ENCODE results near the gene PDZD2. TPM values are rescaled to one million over a fixed set of nuclear protein-coding genes. Genes with fewer than 3 reads are reported as not detected.
"Not testable (repeated sequence)": the region's sequence is repeated elsewhere in the genome, so short reads cannot be mapped to it uniquely, and the experiment has no call there.

The PDZD2 gene
- total RNA-seq, 3 donors from 2014 or later (not counting 1 experiment from before 2014, with no cell fraction given), result 0.50 to 1.3 (median 0.66) TPM

DNA sequence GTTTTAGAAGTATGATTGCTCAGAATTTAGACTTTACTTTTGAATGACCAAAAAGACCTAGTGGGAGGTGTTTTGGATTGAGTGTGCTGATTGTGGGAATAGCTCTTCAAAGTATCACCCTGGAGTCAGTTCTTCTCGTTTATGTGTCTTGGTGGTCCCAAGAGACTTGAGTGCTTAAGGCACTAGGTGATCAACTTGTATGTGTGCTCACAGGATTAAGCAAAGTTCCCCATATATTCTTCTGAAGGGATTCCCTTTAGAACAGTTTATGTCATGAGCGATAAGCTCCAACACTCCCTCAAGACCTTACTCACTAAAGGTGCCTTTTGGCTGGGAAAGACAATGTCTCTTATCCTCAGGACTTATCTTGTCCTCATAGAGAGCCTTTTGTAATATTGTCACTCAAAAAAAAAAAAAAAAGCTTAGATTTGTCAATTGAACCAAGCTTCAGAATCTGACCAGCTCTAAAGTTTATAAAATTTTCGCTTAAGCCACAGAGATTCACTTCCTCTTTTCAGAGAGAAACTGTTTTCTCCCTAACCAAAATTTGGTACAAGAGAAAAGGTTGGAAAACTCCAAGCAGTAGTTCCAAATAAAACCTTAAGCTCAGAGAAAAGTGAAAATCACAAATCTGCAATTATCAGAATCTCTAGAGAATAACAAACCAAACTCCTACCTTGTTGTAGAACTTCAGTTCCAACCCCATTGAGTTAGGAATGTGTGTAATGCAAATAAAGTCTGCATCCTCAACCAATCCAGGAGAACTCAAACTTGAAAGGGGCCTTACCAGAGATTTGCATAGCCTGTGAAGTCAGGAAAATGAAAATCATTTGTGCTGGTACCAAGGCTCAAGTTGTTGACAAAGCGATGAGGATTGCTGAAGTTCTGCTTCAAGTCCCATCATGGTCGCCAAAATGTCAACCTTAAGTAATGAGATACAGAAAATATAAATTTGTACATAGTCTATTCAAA is 40.0 kb upstream of the PDZD2 start:
- Mint-ChIP-seq H3K4me3 (no peak overlapping the region), H3K4me1 (no peaks in the 10 kb centered on the region), H3K27me3 (ENCODE audit: low read depth in 2 of 2) (peaks cover 0 to 2% of the 10 kb centered on the region in 2 donors), H3K27ac (no peak overlapping the region), H3K36me3 (no peaks in the 10 kb centered on the region), H3K9me3 (no peaks in the 10 kb centered on the region)
- TF ChIP-seq, protein P1, sequence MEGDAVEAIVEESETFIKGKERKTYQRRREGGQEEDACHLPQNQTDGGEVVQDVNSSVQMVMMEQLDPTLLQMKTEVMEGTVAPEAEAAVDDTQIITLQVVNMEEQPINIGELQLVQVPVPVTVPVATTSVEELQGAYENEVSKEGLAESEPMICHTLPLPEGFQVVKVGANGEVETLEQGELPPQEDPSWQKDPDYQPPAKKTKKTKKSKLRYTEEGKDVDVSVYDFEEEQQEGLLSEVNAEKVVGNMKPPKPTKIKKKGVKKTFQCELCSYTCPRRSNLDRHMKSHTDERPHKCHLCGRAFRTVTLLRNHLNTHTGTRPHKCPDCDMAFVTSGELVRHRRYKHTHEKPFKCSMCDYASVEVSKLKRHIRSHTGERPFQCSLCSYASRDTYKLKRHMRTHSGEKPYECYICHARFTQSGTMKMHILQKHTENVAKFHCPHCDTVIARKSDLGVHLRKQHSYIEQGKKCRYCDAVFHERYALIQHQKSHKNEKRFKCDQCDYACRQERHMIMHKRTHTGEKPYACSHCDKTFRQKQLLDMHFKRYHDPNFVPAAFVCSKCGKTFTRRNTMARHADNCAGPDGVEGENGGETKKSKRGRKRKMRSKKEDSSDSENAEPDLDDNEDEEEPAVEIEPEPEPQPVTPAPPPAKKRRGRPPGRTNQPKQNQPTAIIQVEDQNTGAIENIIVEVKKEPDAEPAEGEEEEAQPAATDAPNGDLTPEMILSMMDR (IDR thresholded peaks at IDR 0.05), result no peak
- H3K4me3 ChIP-seq (ENCODE audit: low read length), result no peak overlapping the region
- H3K9me3 ChIP-seq (ENCODE audit: control insufficient read depth, insufficient read depth, low read length), result no peaks in the 10 kb centered on the region
- ATAC-seq (no peak), DNase-seq (no peak)
- no peaks in the 10 kb centered on the region for H3K27me3 ChIP-seq (ENCODE audit: control insufficient read depth, insufficient read depth, low read length)
- intact Hi-C loops (cut with micrococcal nuclease), result no loop called here
- WGBS (ENCODE audit: insufficient coverage), result 61% methylated on average over 5 of the region's 5 CpGs
- H3K36me3 ChIP-seq (ENCODE audit: control insufficient read depth, insufficient read depth, low read length), result no peaks in the 10 kb centered on the region
- no peaks in the 10 kb centered on the region for H3K4me1 ChIP-seq (ENCODE audit: control insufficient read depth, insufficient read depth, low read length)
- H3K27ac ChIP-seq (ENCODE audit: low read length), result no peak overlapping the region

DNA sequence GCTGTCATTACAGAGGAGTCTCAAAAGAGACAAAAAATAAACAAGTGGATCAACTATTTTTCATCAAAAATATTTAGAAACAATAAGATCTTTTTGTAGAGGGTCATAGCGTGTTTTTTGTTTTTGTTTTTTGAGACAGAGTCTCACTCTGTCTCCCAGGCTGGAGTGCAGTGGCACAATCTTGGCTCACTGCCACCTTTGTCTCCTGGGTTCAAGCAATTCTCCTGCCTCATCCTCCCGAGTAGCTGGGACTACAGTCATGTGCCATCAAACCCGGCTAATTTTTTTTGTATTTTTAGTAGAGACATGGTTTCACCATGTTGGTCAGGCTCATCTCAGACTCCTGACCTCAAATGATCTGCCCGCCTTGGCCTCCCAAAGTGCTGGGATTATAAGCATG is 36.6 kb upstream of the PDZD2 start:
- H3K27ac ChIP-seq (ENCODE audit: low read length); H3K4me3 Mint-ChIP-seq; H3K36me3 ChIP-seq (ENCODE audit: control insufficient read depth, insufficient read depth, low read length); H3K4me1 ChIP-seq (ENCODE audit: control insufficient read depth, insufficient read depth, low read length); H3K4me3 ChIP-seq (ENCODE audit: low read length); ATAC-seq; intact Hi-C loops (cut with micrococcal nuclease); H3K9me3 ChIP-seq (ENCODE audit: control insufficient read depth, insufficient read depth, low read length); H3K27me3 ChIP-seq (ENCODE audit: control insufficient read depth, insufficient read depth, low read length); DNase-seq; H3K27ac Mint-ChIP-seq; H3K36me3 Mint-ChIP-seq; H3K9me3 Mint-ChIP-seq; H3K4me1 Mint-ChIP-seq: not testable (repeated sequence)
- 93% methylated on average over 4 of the region's 4 CpGs for WGBS (ENCODE audit: insufficient coverage)
- peaks cover 2 to 13% of the 10 kb centered on the region in 2 donors for H3K27me3 Mint-ChIP-seq (ENCODE audit: low read depth in 2 of 2)

DNA sequence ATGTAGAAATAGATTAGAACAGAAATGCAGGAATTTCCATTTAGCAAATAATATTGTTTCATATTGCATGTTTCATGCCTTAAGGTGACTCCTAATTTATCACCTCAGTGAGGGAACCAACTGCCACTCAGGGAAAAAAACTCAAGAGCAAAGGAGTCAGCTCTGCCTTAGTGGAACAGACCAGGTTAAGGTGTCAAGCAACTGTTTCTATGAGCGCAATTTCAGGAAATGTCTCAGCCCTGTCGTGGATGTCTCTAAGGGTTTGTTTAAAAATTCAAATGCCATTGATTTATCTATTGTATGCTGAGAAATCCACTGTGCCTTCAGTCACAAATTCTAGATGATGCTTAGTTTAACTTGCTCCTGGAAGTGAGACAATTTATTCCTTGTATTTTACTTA is 34.7 kb upstream of the PDZD2 start:
- Mint-ChIP-seq H3K9me3 (no peaks in the 10 kb centered on the region), H3K4me1 (no peaks in the 10 kb centered on the region), H3K27me3 (ENCODE audit: low read depth in 2 of 2) (peaks cover 0 to 20% of the 10 kb centered on the region in 2 donors), H3K36me3 (no peaks in the 10 kb centered on the region), H3K27ac (no peak overlapping the region), H3K4me3 (no peak overlapping the region)
- Histone ChIP-seq H3K4me3 (ENCODE audit: low read length) (no peak overlapping the region), H3K36me3 (ENCODE audit: control insufficient read depth, insufficient read depth, low read length) (no peaks in the 10 kb centered on the region), H3K27ac (ENCODE audit: low read length) (no peak overlapping the region), H3K4me1 (ENCODE audit: control insufficient read depth, insufficient read depth, low read length) (no peaks in the 10 kb centered on the region), H3K27me3 (ENCODE audit: control insufficient read depth, insufficient read depth, low read length) (no peaks in the 10 kb centered on the region), H3K9me3 (ENCODE audit: control insufficient read depth, insufficient read depth, low read length) (no peaks in the 10 kb centered on the region)
- 91% methylated on average over 2 of the region's 2 CpGs for WGBS (ENCODE audit: insufficient coverage)
- intact Hi-C loops (cut with micrococcal nuclease), result no loop called here
- TF ChIP-seq, protein P1 (IDR thresholded peaks at IDR 0.05), result no peak
- no peak for ATAC-seq
- no peak for DNase-seq

DNA sequence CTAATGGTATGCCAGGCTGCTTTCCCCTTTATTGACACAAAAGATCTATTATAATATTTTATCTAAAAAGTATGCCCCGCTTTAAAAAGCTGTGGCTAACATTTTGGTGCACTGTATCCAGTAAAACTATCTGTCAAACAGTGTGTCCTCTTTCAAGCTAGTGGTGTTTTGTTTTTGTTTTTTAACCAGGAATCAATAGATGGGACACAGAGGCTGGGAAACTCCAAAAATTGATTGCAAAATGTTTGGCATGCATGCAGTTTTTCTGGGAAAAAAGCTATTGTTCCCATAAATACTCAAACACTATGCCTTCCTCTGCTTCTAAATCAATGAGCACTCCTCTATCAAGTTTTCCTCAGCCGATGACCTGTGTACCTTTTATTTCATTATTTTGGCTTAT is 34.3 kb upstream of the PDZD2 start:
- DNase-seq (no peak), ATAC-seq (no peak)
- Histone ChIP-seq H3K9me3 (ENCODE audit: control insufficient read depth, insufficient read depth, low read length) (no peaks in the 10 kb centered on the region), H3K4me3 (ENCODE audit: low read length) (no peak overlapping the region), H3K36me3 (ENCODE audit: control insufficient read depth, insufficient read depth, low read length) (no peaks in the 10 kb centered on the region), H3K27me3 (ENCODE audit: control insufficient read depth, insufficient read depth, low read length) (no peaks in the 10 kb centered on the region), H3K4me1 (ENCODE audit: control insufficient read depth, insufficient read depth, low read length) (no peaks in the 10 kb centered on the region), H3K27ac (ENCODE audit: low read length) (no peak overlapping the region)
- intact Hi-C loops (cut with micrococcal nuclease), result no loop called here
- 93% methylated on average over 2 of the region's 2 CpGs for WGBS (ENCODE audit: insufficient coverage)
- Mint-ChIP-seq H3K36me3 (no peaks in the 10 kb centered on the region), H3K9me3 (no peaks in the 10 kb centered on the region), H3K4me3 (no peak overlapping the region), H3K27ac (no peak overlapping the region), H3K27me3 (ENCODE audit: low read depth in 2 of 2) (peaks cover 0 to 20% of the 10 kb centered on the region in 2 donors), H3K4me1 (no peaks in the 10 kb centered on the region)
- TF ChIP-seq, protein P1 (IDR thresholded peaks at IDR 0.05), result no peak

Data from natural killer cell (primary cell).